Activated CD8-positive, alpha-beta memory T cell treated with anti-CD3 and anti-CD28 coated beads, Interleukin-2, amount 50 U/mL, for 24 hours (primary cell): ENCODE results near the gene CDADC1.

ENCODE experiments used
- DNase-seq: peaks from one replicate; pipeline ENCODE4 v3.0.0-alpha.2; 2020; ENCODE audit errors: extremely low read depth

The CDADC1 gene

DNA sequence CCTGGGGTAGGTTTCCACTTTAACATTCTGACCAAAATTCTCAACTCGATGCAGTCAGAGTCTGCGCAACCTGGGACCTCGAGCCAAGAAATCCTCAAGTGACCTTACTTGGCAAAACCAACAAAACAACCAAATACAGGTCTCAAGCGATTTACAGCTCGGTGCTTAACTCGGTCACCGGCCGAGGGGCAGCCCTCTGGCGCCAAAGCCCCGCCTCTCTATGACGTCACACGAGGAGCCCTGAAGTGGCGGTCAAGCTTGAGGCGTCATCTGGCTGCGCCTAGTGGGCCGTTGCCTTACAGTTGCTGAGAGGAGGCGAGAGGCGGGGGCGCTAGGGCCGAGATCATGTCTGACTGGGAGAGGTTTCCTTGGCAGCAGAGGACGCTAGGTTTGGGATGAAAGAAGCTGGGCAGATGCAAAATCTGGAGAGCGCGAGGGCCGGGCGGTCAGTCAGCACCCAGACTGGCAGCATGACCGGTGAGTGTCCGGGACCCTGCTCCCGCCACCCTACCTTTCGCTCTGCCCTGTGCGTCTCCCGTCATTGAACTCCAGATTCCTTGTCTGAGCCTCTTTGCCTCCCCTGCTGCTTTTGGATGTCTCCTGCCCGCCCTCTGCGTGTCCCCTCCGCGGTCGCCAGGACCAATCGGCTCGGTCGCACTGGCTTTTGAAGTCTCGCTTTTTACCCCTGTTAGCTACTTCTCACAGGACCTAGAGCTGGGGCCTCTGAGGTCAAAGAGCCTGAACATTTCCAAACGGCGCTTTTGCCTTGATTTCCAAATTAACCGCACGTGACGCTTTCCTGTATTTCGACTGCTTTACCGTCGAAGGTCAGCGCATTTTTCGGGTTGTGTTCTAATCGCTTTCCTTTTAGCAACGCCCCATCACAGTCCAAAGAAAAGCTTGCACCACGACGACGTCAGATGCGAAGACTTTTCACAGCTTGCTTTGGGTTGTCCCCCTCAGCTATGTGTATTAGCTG lies at the start of gene CDADC1:
Gene CDADC1 (plus strand): TSS at position 283 of the 979 bp plus-strand sequence. CDS start 113 bp downstream, at position 396.
- peak; percentile 83 for DNase-seq

DNA sequence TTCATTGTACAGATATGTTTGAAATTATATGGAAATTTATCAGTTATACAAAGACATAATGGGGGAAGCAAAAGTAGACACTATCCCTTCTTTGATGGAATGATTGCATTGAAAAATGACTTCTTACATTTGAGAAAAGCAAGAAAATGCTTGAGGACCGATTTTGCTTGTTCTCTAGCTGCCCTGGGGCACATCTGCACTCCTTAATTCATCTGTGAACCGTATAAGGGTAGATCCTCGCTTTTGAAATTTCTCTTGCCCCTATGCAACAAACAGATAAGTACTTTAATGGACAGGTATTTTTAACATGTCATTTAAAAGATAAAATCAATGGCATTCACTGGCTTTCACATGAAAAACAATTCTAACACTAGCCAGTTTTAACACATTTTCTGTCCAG lies 41.1 kb upstream of the CDADC1 start:
- no peak for DNase-seq

- DNase-seq: no peak
Observed at GRCh38 chr13:49208619-49209018, 39.1 kb upstream of the CDADC1 start.

DNA sequence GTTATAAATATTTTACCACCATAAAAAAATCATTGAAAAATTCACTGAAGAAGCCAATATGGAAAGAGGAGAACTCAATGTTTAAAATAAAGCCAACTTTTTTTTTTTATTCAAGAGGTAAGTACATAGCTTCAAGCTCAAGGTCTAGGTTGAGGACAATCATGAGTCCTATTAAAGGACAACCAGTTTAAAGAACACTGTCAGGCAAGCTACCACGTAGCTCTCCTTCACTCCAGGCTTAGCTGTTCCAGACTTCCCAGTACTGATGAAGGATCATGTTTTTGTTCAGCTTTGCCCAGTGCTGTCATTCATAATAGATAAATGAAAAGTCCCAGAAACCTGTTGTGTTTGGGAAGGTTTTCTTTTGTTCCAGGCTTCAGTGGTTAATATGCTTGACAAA lies 37.6 kb upstream of the CDADC1 start:
- no peak for DNase-seq

GRCh38 chr13:49210669-49211068 lies 37.1 kb upstream of the CDADC1 start:
- no peak for DNase-seq

DNA sequence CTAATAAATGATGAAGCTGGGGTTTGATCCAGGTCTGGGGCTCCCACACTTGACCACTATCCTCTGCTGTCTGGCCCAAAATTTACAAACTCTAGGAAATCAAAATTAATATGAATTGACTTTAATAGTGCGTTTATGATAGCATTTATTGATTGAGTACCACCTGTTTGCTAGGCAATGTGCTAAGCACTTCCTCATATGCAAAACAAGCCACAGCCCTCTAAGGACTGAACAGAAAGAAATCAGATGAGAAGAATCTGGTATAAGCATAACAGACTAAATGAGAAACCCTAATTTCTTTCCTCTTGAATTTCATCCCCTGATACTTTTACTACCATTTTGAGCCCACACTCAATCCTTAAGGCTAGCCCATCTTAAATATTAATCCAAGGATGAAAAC lies 34.2 kb upstream of the CDADC1 start:
- no peak for DNase-seq

GRCh38 chr13:49213997-49214916 lies 33.5 kb upstream of the CDADC1 start:
- no peak for DNase-seq

DNA sequence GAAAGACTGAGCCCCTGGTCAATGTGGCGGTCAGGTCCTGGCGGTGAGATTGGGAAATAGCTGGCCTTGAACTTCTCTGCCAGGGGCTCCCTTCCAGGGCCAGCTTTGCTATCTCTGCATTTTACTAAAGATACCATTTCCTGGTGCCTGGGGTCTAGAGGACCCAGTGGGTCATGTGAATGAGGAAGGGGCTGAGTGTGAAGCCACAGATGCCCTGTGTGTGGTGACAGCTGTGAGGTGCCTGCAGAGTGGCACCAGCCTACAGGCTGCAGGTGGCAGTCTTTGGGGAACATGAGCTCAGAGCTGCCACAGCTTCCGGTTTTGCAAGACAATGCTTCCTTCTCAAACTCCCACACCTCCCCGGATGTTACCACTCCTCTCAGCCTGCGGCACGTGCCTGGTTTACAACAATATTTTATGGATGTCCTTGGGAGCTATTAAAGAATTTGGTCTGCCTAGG lies 32.8 kb upstream of the CDADC1 start:
- DNase-seq: no peak

DNA sequence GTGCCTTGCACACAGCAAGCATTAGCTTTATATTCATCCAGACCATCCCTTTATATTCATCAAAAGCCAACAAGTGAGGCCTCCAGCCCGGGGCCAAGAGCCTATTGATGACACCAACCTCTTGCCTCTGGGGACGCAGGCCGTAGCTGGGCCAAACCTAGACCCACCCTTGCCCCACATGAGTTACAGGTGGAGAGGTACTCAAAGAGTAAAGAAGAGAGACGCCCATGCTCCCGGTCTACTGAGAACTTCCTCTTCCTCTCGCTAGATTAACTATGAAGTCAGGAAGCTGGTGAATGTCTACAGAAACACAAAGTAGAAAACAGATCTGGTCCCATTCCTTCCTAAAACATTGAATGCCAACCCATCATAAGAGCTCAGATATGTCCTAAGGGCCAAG lies 31.4 kb upstream of the CDADC1 start:
- no peak for DNase-seq

GRCh38 chr13:49217962-49218492 lies 29.7 kb upstream of the CDADC1 start:
- DNase-seq: no peak

- no peak for DNase-seq
Observed at GRCh38 chr13:49218493-49219051, 29.2 kb upstream of the CDADC1 start.

DNA sequence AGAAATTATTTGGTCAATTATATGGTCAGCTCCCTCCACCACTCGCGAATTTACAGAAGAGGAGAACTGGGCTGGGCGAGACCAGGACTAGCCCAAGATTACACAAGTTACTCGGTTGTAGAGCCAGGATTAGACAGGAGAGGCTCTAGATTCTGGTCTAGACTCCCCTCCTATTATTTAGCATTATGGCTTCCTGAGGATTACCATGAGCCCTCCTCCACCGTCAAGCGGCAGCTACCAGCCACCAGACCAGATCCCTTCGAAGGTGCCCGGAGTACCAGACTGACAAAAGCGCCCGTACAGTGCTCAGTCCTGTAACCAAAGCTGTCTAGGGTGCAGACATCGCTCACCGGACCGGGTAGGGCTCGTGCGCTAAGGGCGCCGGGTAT lies 28.1 kb upstream of the CDADC1 start:
- no peak for DNase-seq

GRCh38 chr13:49220036-49220855 lies 27.5 kb upstream of the CDADC1 start, which contains the start of gene MLNR:
Gene MLNR (plus strand): TSS chr13:49220338. CDS start chr13:49220338, 0 bp downstream.
- DNase-seq: no peak

GRCh38 chr13:49220856-49221589 lies 26.7 kb upstream of the CDADC1 start:
- no peak for DNase-seq

- no peak for DNase-seq
Observed at GRCh38 chr13:49221590-49221965, 26.1 kb upstream of the CDADC1 start.

DNA sequence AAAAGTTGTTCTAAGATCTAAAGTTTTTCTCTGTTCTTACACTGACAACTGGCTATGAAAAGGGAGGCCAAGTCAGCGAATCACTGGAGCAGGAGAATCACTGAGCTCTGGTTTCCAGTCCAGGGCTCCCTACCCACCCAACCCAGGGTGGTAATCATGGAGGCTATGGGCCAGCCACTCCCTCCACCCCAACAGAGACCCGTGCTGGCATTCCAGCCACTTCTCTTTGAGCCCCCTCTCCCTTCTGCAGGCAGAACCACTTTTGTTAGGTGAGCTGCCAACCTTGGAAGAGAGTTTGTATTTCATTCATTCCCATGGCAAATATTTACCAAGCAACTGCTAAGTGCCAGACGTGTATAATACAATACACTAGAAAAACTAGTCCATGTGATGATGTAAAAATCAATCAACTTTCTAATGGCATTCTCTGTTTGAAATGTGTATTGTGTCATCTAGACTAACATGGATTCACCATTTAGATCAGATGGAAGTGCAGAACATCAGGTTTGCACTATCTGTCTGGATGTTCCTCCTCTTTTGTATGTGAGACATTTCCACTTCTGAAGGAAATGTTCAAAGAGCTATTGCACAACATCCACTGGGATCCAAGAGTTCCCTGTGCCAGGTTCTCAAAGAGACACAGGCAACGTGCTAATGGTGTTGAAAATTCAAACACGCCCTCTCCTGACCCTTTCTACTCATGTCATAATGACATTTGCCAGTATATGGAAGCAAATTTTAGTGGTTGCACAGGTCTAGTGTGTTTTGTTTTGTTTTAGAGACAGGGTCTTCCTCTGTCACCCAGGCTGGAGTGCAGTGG lies 22.3 kb upstream of the CDADC1 start:
- no peak for DNase-seq

GRCh38 chr13:49226613-49227012 lies 21.1 kb upstream of the CDADC1 start:
- no peak for DNase-seq

DNA sequence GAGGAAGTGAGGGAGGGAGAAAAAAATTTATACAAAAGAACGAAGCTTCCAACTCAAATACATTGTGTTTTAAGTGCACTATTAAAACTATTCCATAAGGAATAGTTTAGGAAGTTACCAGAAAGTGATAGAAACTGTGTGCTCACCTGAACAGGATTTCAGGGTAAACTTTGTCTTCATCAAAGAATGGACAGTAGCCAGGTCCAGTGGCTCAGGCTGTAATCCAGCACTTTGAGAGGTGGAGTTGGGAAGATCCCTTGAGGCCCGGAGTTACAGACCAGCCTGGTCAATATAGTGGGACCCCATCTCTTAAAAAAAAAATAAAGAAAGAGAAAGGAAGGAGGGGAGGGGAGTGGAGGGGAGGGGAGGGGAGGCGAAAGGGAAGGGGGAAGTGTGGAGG lies 13.0 kb upstream of the CDADC1 start:
- no peak for DNase-seq

GRCh38 chr13:49235856-49236431 lies 11.8 kb upstream of the CDADC1 start:
- no peak for DNase-seq
